Natural killer cell (primary cell): ENCODE results near the gene SVOPL. TPM values are rescaled to one million over a fixed set of nuclear protein-coding genes. Genes with fewer than 3 reads are reported as not detected.

ENCODE experiments used
- ATAC-seq, 3 donors: fragments of 150-1000 bp in 2 of 3; fragments of 200-7000 bp in 1 of 3; cut with Tn5 transposase; 1 replicate in 1 of 3; 2 replicates in 2 of 3; pipeline ENCODE4 v1.10.0; 2021; ENCODE audit warnings: mild to moderate bottlenecking in 2 of 3, moderate library complexity in 2 of 3
- DNase-seq, 2 donors: peaks; one replicate each; pipeline versions ENCODE4 v3.0.0 to v3.0.0-alpha.2; 2013 to 2021; ENCODE audit warnings: mixed read lengths in 1 of 2
- H3K27ac ChIP-seq: one replicate; pipeline ENCODE4 v1.5.1; 2013; ENCODE audit warnings: mild to moderate bottlenecking, low read length
- H3K27me3 ChIP-seq: one replicate; pipeline ENCODE4 v1.6.1; 2013; ENCODE audit warnings: low read length; ENCODE audit not compliant: control insufficient read depth, insufficient read depth
- H3K36me3 ChIP-seq: one replicate; pipeline ENCODE4 v1.6.1; 2013; ENCODE audit warnings: low read length; ENCODE audit not compliant: control insufficient read depth, insufficient read depth
- H3K4me1 ChIP-seq: one replicate; pipeline ENCODE4 v1.6.1; 2013; ENCODE audit warnings: low read length; ENCODE audit not compliant: control insufficient read depth, insufficient read depth
- H3K4me3 ChIP-seq: one replicate; pipeline ENCODE4 v1.5.1; 2013; ENCODE audit warnings: low read length
- H3K9me3 ChIP-seq: one replicate; pipeline ENCODE4 v1.6.1; 2013; ENCODE audit warnings: low read length; ENCODE audit not compliant: control insufficient read depth, insufficient read depth
- H3K27ac Mint-ChIP-seq, 2 donors: one replicate each; pipeline ENCODE4 v1.8.0; 2022; ENCODE audit warnings: mild to moderate bottlenecking in 2 of 2, mixed read lengths in 2 of 2, moderate library complexity in 1 of 2
- H3K27me3 Mint-ChIP-seq, 2 donors: one replicate each; pipeline ENCODE4 v1.8.0; 2022; ENCODE audit warnings: low read depth in 2 of 2, mixed read lengths in 2 of 2
- H3K36me3 Mint-ChIP-seq: one replicate; pipeline ENCODE4 v1.8.0; 2022; ENCODE audit warnings: mixed read lengths
- H3K4me1 Mint-ChIP-seq, 2 donors: one replicate each; pipeline ENCODE4 v1.8.0; 2022; ENCODE audit warnings: mixed read lengths in 2 of 2
- H3K4me3 Mint-ChIP-seq: one replicate; pipeline ENCODE4 v1.8.0; 2022; ENCODE audit warnings: mild to moderate bottlenecking, moderate library complexity, mixed read lengths
- H3K9me3 Mint-ChIP-seq, 2 donors: one replicate each; pipeline ENCODE4 v1.8.0; 2022; ENCODE audit warnings: mixed read lengths in 2 of 2
- WGBS: methylation state at CpG from one replicate; pipeline ENCODE4 v1.1.7; 2013; ENCODE audit warnings: missing lambda C conversion rate; ENCODE audit not compliant: insufficient coverage; 5-methylcytosine and 5-hydroxymethylcytosine counted together
- intact Hi-C: fragments of 100-400 bp; cut with micrococcal nuclease; formaldehyde crosslinking; loops from one replicate; pipeline ENCODE4 v1.14.2; 2022
- total RNA-seq, 4 donors: library from RNA; stranded (reverse); fragments of 120-200 nt in 1 of 4; gene quantifications; one replicate each; pipeline versions ENCODE4 v1.2.3 to v1.2.4, GENCODE V29; 2013 to 2022
- TF ChIP-seq, protein P1 (sequence below): fragments of 200-600 bp; IDR thresholded peaks from one replicate; pipeline ENCODE4 v1.8.0; 2022; ENCODE audit warnings: antibody characterized with exemption

Gene SVOPL
- total RNA-seq, 3 donors from 2014 or later (not counting 1 experiment from before 2014, with no cell fraction given): not detected

- Mint-ChIP-seq H3K9me3 (no peaks in the 10 kb centered on the region), H3K27ac (no peak overlapping the region), H3K27me3 (no peaks in the 10 kb centered on the region), H3K36me3 (peaks cover 16% of the 10 kb centered on the region), H3K4me3 (no peak overlapping the region), H3K4me1 (no peaks in the 10 kb centered on the region)
- DNase-seq: no peak
- Histone ChIP-seq H3K36me3 (peaks cover 36% of the 10 kb centered on the region), H3K9me3 (no peaks in the 10 kb centered on the region), H3K4me1 (no peaks in the 10 kb centered on the region), H3K27me3 (no peaks in the 10 kb centered on the region), H3K27ac (no peak overlapping the region), H3K4me3 (no peak overlapping the region)
- no peak for ATAC-seq
- TF ChIP-seq, protein P1, sequence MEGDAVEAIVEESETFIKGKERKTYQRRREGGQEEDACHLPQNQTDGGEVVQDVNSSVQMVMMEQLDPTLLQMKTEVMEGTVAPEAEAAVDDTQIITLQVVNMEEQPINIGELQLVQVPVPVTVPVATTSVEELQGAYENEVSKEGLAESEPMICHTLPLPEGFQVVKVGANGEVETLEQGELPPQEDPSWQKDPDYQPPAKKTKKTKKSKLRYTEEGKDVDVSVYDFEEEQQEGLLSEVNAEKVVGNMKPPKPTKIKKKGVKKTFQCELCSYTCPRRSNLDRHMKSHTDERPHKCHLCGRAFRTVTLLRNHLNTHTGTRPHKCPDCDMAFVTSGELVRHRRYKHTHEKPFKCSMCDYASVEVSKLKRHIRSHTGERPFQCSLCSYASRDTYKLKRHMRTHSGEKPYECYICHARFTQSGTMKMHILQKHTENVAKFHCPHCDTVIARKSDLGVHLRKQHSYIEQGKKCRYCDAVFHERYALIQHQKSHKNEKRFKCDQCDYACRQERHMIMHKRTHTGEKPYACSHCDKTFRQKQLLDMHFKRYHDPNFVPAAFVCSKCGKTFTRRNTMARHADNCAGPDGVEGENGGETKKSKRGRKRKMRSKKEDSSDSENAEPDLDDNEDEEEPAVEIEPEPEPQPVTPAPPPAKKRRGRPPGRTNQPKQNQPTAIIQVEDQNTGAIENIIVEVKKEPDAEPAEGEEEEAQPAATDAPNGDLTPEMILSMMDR: no peak
- 89% methylated on average over 2 of the region's 5 CpGs for WGBS
- intact Hi-C loops: no loop called here
Measured at GRCh38 chr7:138585283-138585993, 115.7 kb downstream of the SVOPL start.

DNA sequence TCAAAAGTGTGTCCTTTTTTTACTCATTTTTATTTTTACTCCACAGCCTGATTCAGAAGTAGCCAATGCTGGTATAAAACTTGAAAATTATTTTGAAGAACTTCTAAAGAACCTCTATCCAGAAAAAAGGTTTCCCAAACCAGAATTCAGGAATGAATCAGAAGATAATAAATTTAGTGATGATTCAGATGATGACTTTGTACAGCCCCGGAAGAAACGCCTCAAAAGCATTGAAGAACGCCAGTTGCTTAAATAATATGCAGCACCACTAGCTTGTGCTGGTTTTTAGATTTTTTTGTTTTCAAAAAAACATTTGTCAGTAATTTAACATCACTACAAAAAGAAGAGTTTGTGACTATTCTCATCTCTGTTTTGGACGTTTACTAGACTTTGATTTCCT, 116.5 kb downstream of the SVOPL start:
- Histone ChIP-seq H3K27ac (no peak overlapping the region), H3K4me3 (no peak overlapping the region), H3K4me1 (no peaks in the 10 kb centered on the region), H3K36me3 (peaks cover 43% of the 10 kb centered on the region), H3K9me3 (no peaks in the 10 kb centered on the region), H3K27me3 (no peaks in the 10 kb centered on the region)
- Mint-ChIP-seq H3K27me3 (no peaks in the 10 kb centered on the region), H3K9me3 (no peaks in the 10 kb centered on the region), H3K27ac (peak overlapping the region in 1 of 2 donors; percentile 24), H3K36me3 (peaks cover 16% of the 10 kb centered on the region), H3K4me3 (no peak overlapping the region), H3K4me1 (no peaks in the 10 kb centered on the region)
- no peak for ATAC-seq
- intact Hi-C loops: no loop called here
- 90% methylated on average over 3 of the region's 4 CpGs for WGBS
- TF ChIP-seq, protein P1: no peak
- no peak for DNase-seq

- Histone ChIP-seq H3K4me1 (no peaks in the 10 kb centered on the region), H3K9me3 (no peaks in the 10 kb centered on the region), H3K4me3 (no peak overlapping the region), H3K36me3 (peaks cover 47% of the 10 kb centered on the region), H3K27ac (no peak overlapping the region), H3K27me3 (no peaks in the 10 kb centered on the region)
- intact Hi-C loops: no loop called here
- Mint-ChIP-seq H3K9me3 (no peaks in the 10 kb centered on the region), H3K36me3 (peaks cover 19% of the 10 kb centered on the region), H3K27me3 (no peaks in the 10 kb centered on the region), H3K4me1 (no peaks in the 10 kb centered on the region), H3K4me3 (no peak overlapping the region), H3K27ac (peak overlapping the region in 1 of 2 donors; percentile 24)
- TF ChIP-seq, protein P1: no peak
- no peak for DNase-seq
- no peak for ATAC-seq
Measured at GRCh38 chr7:138584283-138584682, 116.9 kb downstream of the SVOPL start.

DNA sequence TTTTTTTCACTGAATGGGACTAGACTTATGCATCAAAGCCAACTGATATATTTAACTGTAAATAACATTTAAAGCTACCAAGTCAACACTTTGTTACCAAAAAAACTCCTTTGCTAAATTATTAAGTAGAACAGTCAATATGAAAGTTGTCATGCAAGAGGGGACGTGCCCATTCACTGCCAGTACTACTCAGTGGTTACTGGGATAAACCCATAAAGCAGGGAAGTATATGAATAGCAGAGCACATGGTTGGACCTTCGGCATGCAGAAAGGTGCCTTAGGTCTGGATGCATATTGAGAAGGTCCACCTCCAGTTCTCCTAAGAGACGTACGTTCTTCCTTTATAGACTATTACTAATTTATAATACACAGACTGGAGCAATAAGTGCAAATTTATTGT, 120.1 kb downstream of the SVOPL start:
- no peaks in the 10 kb centered on the region for H3K9me3 ChIP-seq
- H3K27me3 ChIP-seq: no peaks in the 10 kb centered on the region
- Mint-ChIP-seq H3K4me3 (no peak overlapping the region), H3K9me3 (no peaks in the 10 kb centered on the region), H3K27me3 (no peaks in the 10 kb centered on the region), H3K36me3 (peaks cover 40% of the 10 kb centered on the region), H3K27ac (no peak overlapping the region), H3K4me1 (no peaks in the 10 kb centered on the region)
- no peak overlapping the region for H3K4me3 ChIP-seq
- ATAC-seq: no peak
- no peak for DNase-seq
- H3K36me3 ChIP-seq: peaks cover 61% of the 10 kb centered on the region
- H3K27ac ChIP-seq: no peak overlapping the region
- WGBS: 89% methylated on average over 2 of the region's 4 CpGs
- TF ChIP-seq, protein P1: no peak
- intact Hi-C loops: no loop called here
- no peaks in the 10 kb centered on the region for H3K4me1 ChIP-seq
